ENCODE measurements around the gene CDK5RAP3. TPM values are rescaled to one million over a fixed set of nuclear protein-coding genes. Genes with fewer than 3 reads are reported as not detected.

The CDK5RAP3 gene
- total RNA-seq, 1 experiment from 2014 or later, result 149 TPM

DNA sequence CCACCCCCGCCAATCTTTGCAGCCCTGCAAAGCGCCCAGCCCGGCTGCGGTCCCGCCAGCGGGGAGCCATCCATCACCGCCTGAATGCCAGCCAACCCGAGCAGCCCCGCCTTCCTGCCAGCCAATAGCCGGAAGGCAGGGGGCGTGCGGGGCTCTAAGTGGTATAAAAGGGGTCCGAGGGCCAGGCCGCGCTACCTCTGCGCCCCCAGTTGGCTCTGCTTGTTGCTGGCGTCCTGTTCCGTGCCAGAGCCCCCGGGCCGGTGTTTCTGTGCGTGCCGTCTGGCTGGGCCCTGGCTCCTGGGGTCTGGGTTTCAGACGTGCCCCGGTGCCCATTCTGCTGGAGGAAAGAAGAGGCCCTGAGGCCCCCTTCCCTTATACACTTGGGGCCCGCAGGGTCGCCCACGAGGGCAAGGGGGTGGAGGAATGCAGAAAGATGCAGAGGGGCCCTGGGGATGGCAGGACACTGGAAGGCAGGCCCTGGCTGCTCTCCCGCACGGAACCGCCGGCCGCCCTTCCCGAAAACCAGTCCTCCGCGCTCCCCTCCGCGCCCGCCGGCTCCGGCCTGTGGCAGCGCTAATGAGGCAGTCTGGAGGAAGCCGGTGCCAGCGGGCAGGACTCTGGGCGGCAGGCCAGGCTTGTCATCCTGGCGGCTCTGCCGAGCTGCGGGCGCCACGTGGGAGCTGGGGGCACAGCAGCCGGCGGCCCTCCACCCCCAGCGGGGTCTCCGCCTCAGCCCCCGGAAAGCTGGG is 52.7 kb downstream of the CDK5RAP3 start:
- Mint-ChIP-seq H3K4me3 (peak overlapping the region; percentile 69 to 84), H3K4me1 (peaks cover 28 to 32% of the 10 kb centered on the region in 2 experiments), H3K27ac (no peak overlapping the region), H3K27me3 (ENCODE audit: low read depth) (peaks cover 38% of the 10 kb centered on the region), H3K9me3 (no peaks in the 10 kb centered on the region; a peak in 1 of 5 replicates), H3K36me3 (ENCODE audit: insufficient read depth in 1 of 3, low read depth in 3 of 3) (no peaks in the 10 kb centered on the region)
- H2BK20ac ChIP-seq (ENCODE audit: low read depth, low read length, poor library complexity, severe bottlenecking), result no peak overlapping the region
- WGBS (ENCODE audit: extremely low coverage, insufficient read length, low lambda C conversion rate), result no CpG with 5 or more reads among the region's 54 CpGs
- no peak overlapping the region for H3K18ac ChIP-seq (ENCODE audit: insufficient read length, low read depth, low read length)
- peaks cover 19% of the 10 kb centered on the region for H3K23me2 ChIP-seq (ENCODE audit: insufficient read length, low read depth, low read length, poor library complexity, severe bottlenecking)
- no peaks in the 10 kb centered on the region for H3K79me2 ChIP-seq (ENCODE audit: insufficient read depth, low read length)
- no peak overlapping the region for H3K56ac ChIP-seq (ENCODE audit: insufficient read length, low read depth, low read length)
- H3K4ac ChIP-seq (ENCODE audit: low read depth, low read length), result no peak overlapping the region
- H3K9me3 ChIP-seq (ENCODE audit: control insufficient read depth, low read depth, low read length), result no peaks in the 10 kb centered on the region
- H3K4me1 ChIP-seq (ENCODE audit: insufficient read depth, low read length), result no peaks in the 10 kb centered on the region
- peaks cover 2% of the 10 kb centered on the region; the same call in 1 of the 2 replicates for H3K27me3 ChIP-seq (ENCODE audit: insufficient read depth, low read length)
- H3K79me1 ChIP-seq (ENCODE audit: insufficient read depth, low read depth, low read length, poor library complexity, severe bottlenecking), result no peaks in the 10 kb centered on the region
- H3K23ac ChIP-seq (ENCODE audit: insufficient read length, low read depth, low read length), result no peak overlapping the region
- no peak overlapping the region for H4K91ac ChIP-seq (ENCODE audit: insufficient read length, low read depth, low read length)
- H2BK5ac ChIP-seq (ENCODE audit: insufficient read length, low read length), result no peak overlapping the region
- H4K8ac ChIP-seq (replicated peaks; ENCODE audit: insufficient read length, low read depth, low read length), result no peak overlapping the region
- H2AK5ac ChIP-seq (ENCODE audit: insufficient read length, low read length), result no peak overlapping the region
- no peaks in the 10 kb centered on the region for H4K20me1 ChIP-seq (ENCODE audit: control insufficient read depth, insufficient read depth, insufficient read length)
- H3K14ac ChIP-seq (ENCODE audit: insufficient read depth, low read length), result no peak overlapping the region
- peak; percentile 98 for DNase-seq
- H3K27ac ChIP-seq (ENCODE audit: insufficient read length, low read depth, low read length), result no peak overlapping the region
- H2BK120ac ChIP-seq (ENCODE audit: low read depth, low read length, poor library complexity, severe bottlenecking), result no peak overlapping the region
- peak; percentile 14; the same call in 2 of the 3 replicates for TF ChIP-seq CTCF (conservative IDR thresholded peaks at IDR 0.05)
- H2AFZ ChIP-seq (ENCODE audit: low read length), result no peak overlapping the region
- H3K4me2 ChIP-seq (ENCODE audit: insufficient read depth, insufficient read length, low read length), result peak overlapping the region; percentile 80
- H3T11ph ChIP-seq (ENCODE audit: low read length), result no peak overlapping the region
- no peak overlapping the region for H4K5ac ChIP-seq (ENCODE audit: insufficient read length, low read depth, low read length)
- H3K9ac ChIP-seq (ENCODE audit: extremely low read depth, insufficient read length, low read length), result no peak overlapping the region
- no peak overlapping the region for H2BK12ac ChIP-seq (ENCODE audit: insufficient read length, low read depth, low read length)
- H2BK15ac ChIP-seq (ENCODE audit: low read depth, low read length), result no peak overlapping the region
